Heart left ventricle (tissue), 13 donors: ENCODE results near the gene FMO1.

Source experiments
- POLR2A ChIP-seq, 2 donors: fragments of 450-650 bp; IDR thresholded peaks; one replicate each; pipeline ENCODE4 v1.6.1; 2017; ENCODE audit warnings: antibody characterized with exemption in 2 of 2, mild to moderate bottlenecking in 2 of 2, moderate library complexity in 2 of 2
- TF ChIP-seq, protein P1 (sequence below), 12 donors: fragments of 200-600 bp; sonication (generic) in 4 of 12; IDR thresholded peaks; one replicate each; pipeline versions ENCODE4 v1.5.0 to v1.8.0; 2018 to 2022; ENCODE audit warnings: antibody characterized with exemption in 12 of 12, mild to moderate bottlenecking in 5 of 12
- donor health status: ischemic (EF 13 %, LVEDD 7.1; RV severe dilation, severe dysfunction).
- donor health status: DM: no; HTN: yes; CAD: no.
- donor health status: DM: no; HTN: no; CAD: no.
- donor health status: ischemic (EF 25% LVEDD 6.9; RV normal size, moderate dysfunction).
- donor health status: ischemic (EF 25% LVEDD 5.7; RV mildly dilated, moderate dysfunction).
- donor health status: ischemic (EF 35%, LVEDD 5.7; RV mildly dilated, moderate dysfunction).
- donor health status: nonischemic (EF 11% LVEDD 7.7; RV severe dilation, severe dysfunction).
- donor health status: DM: yes; HTN: yes; CAD: no.
- donor health status: PGD.
- donor health status: ischemic (EF 29% LVEDD 5.4; RV normal size, mild dysfunction).
- donor health status: nonischemic (EF 23%, LVEDD 6.1; RV moderate dilation, normal function).

DNA sequence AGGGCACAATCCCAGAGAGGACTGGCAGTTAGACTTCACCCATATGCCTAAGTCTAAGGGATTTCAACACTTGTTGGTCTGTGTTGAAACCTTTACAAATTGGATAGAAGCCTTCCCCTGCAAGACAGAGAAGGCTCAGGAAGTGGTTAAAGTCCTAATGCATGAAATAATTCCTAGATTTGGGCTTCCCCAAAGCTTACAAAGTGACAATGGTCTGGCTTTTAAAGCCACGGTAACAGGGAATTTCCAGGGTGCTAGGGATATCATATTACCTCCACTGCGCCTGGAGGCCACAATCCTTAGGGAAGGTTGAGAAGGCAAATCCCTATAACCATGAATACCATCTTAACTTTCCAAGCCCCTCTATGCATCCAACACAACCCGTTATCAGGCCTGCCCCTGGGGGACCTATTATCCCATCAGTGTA lies 62.4 kb downstream of the FMO1 start:
- TF ChIP-seq, protein P1, sequence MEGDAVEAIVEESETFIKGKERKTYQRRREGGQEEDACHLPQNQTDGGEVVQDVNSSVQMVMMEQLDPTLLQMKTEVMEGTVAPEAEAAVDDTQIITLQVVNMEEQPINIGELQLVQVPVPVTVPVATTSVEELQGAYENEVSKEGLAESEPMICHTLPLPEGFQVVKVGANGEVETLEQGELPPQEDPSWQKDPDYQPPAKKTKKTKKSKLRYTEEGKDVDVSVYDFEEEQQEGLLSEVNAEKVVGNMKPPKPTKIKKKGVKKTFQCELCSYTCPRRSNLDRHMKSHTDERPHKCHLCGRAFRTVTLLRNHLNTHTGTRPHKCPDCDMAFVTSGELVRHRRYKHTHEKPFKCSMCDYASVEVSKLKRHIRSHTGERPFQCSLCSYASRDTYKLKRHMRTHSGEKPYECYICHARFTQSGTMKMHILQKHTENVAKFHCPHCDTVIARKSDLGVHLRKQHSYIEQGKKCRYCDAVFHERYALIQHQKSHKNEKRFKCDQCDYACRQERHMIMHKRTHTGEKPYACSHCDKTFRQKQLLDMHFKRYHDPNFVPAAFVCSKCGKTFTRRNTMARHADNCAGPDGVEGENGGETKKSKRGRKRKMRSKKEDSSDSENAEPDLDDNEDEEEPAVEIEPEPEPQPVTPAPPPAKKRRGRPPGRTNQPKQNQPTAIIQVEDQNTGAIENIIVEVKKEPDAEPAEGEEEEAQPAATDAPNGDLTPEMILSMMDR (IDR thresholded peaks at IDR 0.05) = no peak
- TF ChIP-seq POLR2A (IDR thresholded peaks at IDR 0.05) = no peak
